ENCODE data around the gene PTX3.

- TF ChIP-seq, protein P1, sequence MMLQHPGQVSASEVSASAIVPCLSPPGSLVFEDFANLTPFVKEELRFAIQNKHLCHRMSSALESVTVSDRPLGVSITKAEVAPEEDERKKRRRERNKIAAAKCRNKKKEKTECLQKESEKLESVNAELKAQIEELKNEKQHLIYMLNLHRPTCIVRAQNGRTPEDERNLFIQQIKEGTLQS (IDR thresholded peaks at IDR 0.05): no peak
- TF ChIP-seq REST (IDR thresholded peaks at IDR 0.05): no peak
- TF ChIP-seq, protein P2, sequence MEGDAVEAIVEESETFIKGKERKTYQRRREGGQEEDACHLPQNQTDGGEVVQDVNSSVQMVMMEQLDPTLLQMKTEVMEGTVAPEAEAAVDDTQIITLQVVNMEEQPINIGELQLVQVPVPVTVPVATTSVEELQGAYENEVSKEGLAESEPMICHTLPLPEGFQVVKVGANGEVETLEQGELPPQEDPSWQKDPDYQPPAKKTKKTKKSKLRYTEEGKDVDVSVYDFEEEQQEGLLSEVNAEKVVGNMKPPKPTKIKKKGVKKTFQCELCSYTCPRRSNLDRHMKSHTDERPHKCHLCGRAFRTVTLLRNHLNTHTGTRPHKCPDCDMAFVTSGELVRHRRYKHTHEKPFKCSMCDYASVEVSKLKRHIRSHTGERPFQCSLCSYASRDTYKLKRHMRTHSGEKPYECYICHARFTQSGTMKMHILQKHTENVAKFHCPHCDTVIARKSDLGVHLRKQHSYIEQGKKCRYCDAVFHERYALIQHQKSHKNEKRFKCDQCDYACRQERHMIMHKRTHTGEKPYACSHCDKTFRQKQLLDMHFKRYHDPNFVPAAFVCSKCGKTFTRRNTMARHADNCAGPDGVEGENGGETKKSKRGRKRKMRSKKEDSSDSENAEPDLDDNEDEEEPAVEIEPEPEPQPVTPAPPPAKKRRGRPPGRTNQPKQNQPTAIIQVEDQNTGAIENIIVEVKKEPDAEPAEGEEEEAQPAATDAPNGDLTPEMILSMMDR (IDR thresholded peaks at IDR 0.05; ENCODE audit: low read depth, low read length, missing input control): no peak
- no peak for TF ChIP-seq MAX (IDR thresholded peaks at IDR 0.05)
- no peak for TF ChIP-seq GABPA (IDR thresholded peaks at IDR 0.05 in 1 of 2, conservative IDR thresholded peaks at IDR 0.05 in 1 of 2)
- no peak for TF ChIP-seq YY1 (IDR thresholded peaks at IDR 0.05)
- no peak for TF ChIP-seq RAD21 (IDR thresholded peaks at IDR 0.05)
- TF ChIP-seq JUND (IDR thresholded peaks at IDR 0.05): no peak
These were observed 8.7 kb upstream of the PTX3 start for GRCh38 chr3:157427901-157428300.
